Activated naive CD8-positive, alpha-beta T cell (primary cell): ENCODE data around the gene TTLL9.
"Not testable (repeated sequence)": the region's sequence is repeated elsewhere in the genome, so short reads cannot be mapped to it uniquely, and the experiment has no call there.

Experiments used
- H3K27ac Mint-ChIP-seq: one replicate; pipeline ENCODE4 v1.8.0; 2021; ENCODE audit warnings: mixed read lengths
- H3K27me3 Mint-ChIP-seq: one replicate; pipeline ENCODE4 v1.8.0; 2021; ENCODE audit warnings: mixed read lengths
- H3K36me3 Mint-ChIP-seq: one replicate; pipeline ENCODE4 v1.8.0; 2021; ENCODE audit warnings: mixed read lengths
- H3K4me1 Mint-ChIP-seq: one replicate; pipeline ENCODE4 v1.8.0; 2021; ENCODE audit warnings: low read depth, mixed read lengths
- H3K4me3 Mint-ChIP-seq: one replicate; pipeline ENCODE4 v1.8.0; 2021; ENCODE audit warnings: mild to moderate bottlenecking, mixed read lengths
- H3K9me3 Mint-ChIP-seq: one replicate; pipeline ENCODE4 v1.8.0; 2021; ENCODE audit warnings: low read depth, mixed read lengths

The TTLL9 gene, protein sequence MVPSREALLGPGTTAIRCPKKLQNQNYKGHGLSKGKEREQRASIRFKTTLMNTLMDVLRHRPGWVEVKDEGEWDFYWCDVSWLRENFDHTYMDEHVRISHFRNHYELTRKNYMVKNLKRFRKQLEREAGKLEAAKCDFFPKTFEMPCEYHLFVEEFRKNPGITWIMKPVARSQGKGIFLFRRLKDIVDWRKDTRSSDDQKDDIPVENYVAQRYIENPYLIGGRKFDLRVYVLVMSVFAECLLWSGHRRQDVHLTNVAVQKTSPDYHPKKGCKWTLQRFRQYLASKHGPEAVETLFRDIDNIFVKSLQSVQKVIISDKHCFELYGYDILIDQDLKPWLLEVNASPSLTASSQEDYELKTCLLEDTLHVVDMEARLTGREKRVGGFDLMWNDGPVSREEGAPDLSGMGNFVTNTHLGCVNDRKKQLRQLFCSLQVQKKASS

GRCh38 chr20:31869942-31870725, at the start of gene TTLL9, which contains the start of gene DUSP15:
Gene TTLL9 (plus strand): TSS chr20:31870634. CDS start chr20:31871127, 493 bp downstream.
Gene DUSP15 (minus strand): TSS chr20:31870527. CDS start chr20:31870337, 190 bp downstream.
- peak within 1 kb of the TSS; percentile 90 for H3K4me3 Mint-ChIP-seq
- H3K36me3 Mint-ChIP-seq: peaks cover 2% of the 10 kb centered on the region
- H3K9me3 Mint-ChIP-seq: no peaks in the 10 kb centered on the region
- peak within 1 kb of the TSS; percentile 19 for H3K27ac Mint-ChIP-seq
- H3K27me3 Mint-ChIP-seq: peaks cover 14% of the 10 kb centered on the region
- H3K4me1 Mint-ChIP-seq: peaks cover 8% of the 10 kb centered on the region

- H3K27me3 Mint-ChIP-seq: no peaks in the 10 kb centered on the region
- H3K36me3 Mint-ChIP-seq: no peaks in the 10 kb centered on the region
- no peaks in the 10 kb centered on the region for H3K9me3 Mint-ChIP-seq
- no peaks in the 10 kb centered on the region for H3K4me1 Mint-ChIP-seq
- no peak overlapping the region for H3K4me3 Mint-ChIP-seq
- no peak overlapping the region for H3K27ac Mint-ChIP-seq
These were observed 49.0 kb upstream of the TTLL9 start for GRCh38 chr20:31821427-31821826.

- H3K27ac Mint-ChIP-seq: no peak overlapping the region
- H3K4me1 Mint-ChIP-seq: no peaks in the 10 kb centered on the region
- H3K9me3 Mint-ChIP-seq: no peaks in the 10 kb centered on the region
- no peak overlapping the region for H3K4me3 Mint-ChIP-seq
- H3K36me3 Mint-ChIP-seq: no peaks in the 10 kb centered on the region
- H3K27me3 Mint-ChIP-seq: no peaks in the 10 kb centered on the region
These were observed 47.8 kb upstream of the TTLL9 start for GRCh38 chr20:31822421-31823330.

- Mint-ChIP-seq H3K4me1 (no peaks in the 10 kb centered on the region), H3K36me3 (no peaks in the 10 kb centered on the region), H3K4me3 (no peak overlapping the region), H3K27me3 (no peaks in the 10 kb centered on the region), H3K9me3 (no peaks in the 10 kb centered on the region), H3K27ac (no peak overlapping the region)
These were observed 46.9 kb upstream of the TTLL9 start for GRCh38 chr20:31823360-31824124.

- no peaks in the 10 kb centered on the region for H3K36me3 Mint-ChIP-seq
- H3K27me3 Mint-ChIP-seq: no peaks in the 10 kb centered on the region
- no peak overlapping the region for H3K27ac Mint-ChIP-seq
- H3K4me3 Mint-ChIP-seq: no peak overlapping the region
- H3K4me1 Mint-ChIP-seq: no peaks in the 10 kb centered on the region
- no peaks in the 10 kb centered on the region for H3K9me3 Mint-ChIP-seq
These were observed 46.3 kb upstream of the TTLL9 start for GRCh38 chr20:31824125-31824485.

GRCh38 chr20:31824554-31825313, 45.7 kb upstream of the TTLL9 start:
- Mint-ChIP-seq H3K4me3 (no peak overlapping the region), H3K27me3 (no peaks in the 10 kb centered on the region), H3K9me3 (no peaks in the 10 kb centered on the region), H3K27ac (no peak overlapping the region), H3K4me1 (no peaks in the 10 kb centered on the region), H3K36me3 (no peaks in the 10 kb centered on the region)

DNA sequence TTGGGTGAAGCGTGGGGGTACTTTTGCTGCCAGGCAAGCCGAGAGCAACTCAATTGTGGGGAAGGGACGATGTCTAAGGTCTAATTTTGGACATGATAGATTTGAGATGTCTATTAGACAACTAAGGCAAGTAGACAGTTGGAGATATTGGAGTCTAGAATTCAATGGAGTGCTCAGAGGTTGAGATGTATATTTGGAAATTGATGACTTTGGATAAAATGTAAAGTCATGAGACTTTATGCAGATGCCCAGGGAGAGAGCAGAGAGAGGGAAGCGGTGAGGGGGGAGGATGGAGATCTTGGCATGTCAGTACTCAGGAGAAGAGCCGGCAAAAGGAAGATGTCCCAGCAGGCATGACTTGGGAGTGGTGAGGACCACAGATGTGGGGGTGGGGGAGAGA, 44.4 kb upstream of the TTLL9 start:
- no peaks in the 10 kb centered on the region for H3K4me1 Mint-ChIP-seq
- H3K9me3 Mint-ChIP-seq: no peaks in the 10 kb centered on the region
- H3K27ac Mint-ChIP-seq: no peak overlapping the region
- H3K36me3 Mint-ChIP-seq: no peaks in the 10 kb centered on the region
- H3K4me3 Mint-ChIP-seq: no peak overlapping the region
- no peaks in the 10 kb centered on the region for H3K27me3 Mint-ChIP-seq

- Mint-ChIP-seq H3K4me1 (no peaks in the 10 kb centered on the region), H3K36me3 (no peaks in the 10 kb centered on the region), H3K9me3 (no peaks in the 10 kb centered on the region), H3K27me3 (no peaks in the 10 kb centered on the region), H3K27ac (no peak overlapping the region), H3K4me3 (no peak overlapping the region)
These were observed 43.4 kb upstream of the TTLL9 start for GRCh38 chr20:31827059-31827458.

DNA sequence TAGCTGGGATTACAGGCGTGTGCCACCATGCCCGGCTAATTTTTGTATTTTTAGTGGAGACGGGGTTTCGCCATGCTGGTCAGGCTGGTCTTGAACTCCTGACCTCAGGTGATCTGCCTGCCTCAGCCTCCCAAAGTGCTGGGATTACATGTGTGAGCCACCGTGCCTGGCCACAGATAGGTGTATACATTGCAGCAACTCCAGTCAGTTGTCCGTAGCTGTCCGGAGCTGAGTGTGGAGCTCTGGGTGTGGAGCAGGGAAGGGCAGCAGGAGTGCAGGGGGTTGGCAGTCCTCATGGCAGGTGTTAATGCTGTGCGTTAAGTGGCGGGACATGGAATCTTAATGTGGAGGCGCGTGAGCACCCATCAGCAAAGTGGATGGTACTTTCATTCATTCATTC, 42.4 kb upstream of the TTLL9 start:
- not testable (repeated sequence) for H3K4me3 Mint-ChIP-seq, H3K4me1 Mint-ChIP-seq, H3K27ac Mint-ChIP-seq, H3K36me3 Mint-ChIP-seq, H3K27me3 Mint-ChIP-seq, H3K9me3 Mint-ChIP-seq

- Mint-ChIP-seq H3K4me3 (no peak overlapping the region), H3K4me1 (no peaks in the 10 kb centered on the region), H3K27ac (no peak overlapping the region), H3K27me3 (no peaks in the 10 kb centered on the region), H3K36me3 (no peaks in the 10 kb centered on the region), H3K9me3 (no peaks in the 10 kb centered on the region)
These were observed 40.7 kb upstream of the TTLL9 start for GRCh38 chr20:31829731-31830130.

DNA sequence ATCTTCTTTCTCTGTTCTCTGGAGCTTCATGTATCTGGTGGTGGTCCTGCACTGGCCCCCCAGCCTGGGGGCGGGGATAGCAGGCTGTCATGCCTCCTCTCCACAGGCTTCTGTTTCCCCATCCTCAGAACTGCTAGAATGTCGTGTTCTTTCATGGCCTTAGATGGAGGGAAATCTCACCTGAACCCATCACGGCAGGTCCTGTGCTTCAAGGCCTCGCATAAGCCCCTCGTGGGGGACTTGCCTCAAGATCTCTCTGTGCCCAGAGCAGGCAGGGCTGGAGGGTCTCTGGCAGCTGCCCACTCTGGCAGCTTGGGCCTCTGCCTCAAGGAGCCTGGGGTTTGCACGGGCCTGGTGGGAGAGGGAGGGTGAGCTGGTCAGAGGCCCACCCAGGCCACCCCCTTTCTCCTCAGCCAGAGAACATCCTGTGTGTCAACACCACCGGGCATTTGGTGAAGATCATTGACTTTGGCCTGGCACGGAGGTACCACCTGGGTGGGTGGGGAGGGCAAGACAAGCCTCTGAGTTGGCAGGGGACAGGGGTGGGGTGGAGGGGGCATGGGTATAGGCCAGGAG, 39.9 kb upstream of the TTLL9 start:
- H3K27ac Mint-ChIP-seq: no peak overlapping the region
- no peaks in the 10 kb centered on the region for H3K36me3 Mint-ChIP-seq
- no peaks in the 10 kb centered on the region for H3K4me1 Mint-ChIP-seq
- no peaks in the 10 kb centered on the region for H3K27me3 Mint-ChIP-seq
- no peaks in the 10 kb centered on the region for H3K9me3 Mint-ChIP-seq
- H3K4me3 Mint-ChIP-seq: no peak overlapping the region

DNA sequence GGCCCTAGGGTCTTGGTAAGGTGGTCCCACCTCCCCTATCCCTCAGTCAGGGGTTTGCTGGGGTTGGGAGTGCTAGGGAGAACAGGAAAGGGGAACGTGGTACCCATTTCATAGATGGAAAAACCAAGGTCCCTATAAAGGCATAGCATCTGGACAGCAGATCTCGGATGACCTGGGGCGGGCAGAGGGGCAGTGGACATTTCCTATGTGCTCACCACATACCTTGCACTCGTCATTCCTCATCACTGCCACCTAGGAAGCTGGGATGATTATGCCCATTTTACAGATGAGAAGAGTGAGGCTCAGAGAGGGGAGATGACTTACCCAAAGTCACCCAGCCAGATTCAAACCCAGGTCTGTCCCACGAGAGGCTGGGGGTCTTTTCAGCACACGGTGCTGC, 39.2 kb upstream of the TTLL9 start:
- H3K27me3 Mint-ChIP-seq: no peaks in the 10 kb centered on the region
- no peaks in the 10 kb centered on the region for H3K36me3 Mint-ChIP-seq
- H3K4me1 Mint-ChIP-seq: no peaks in the 10 kb centered on the region
- no peak overlapping the region for H3K27ac Mint-ChIP-seq
- H3K9me3 Mint-ChIP-seq: no peaks in the 10 kb centered on the region
- no peak overlapping the region for H3K4me3 Mint-ChIP-seq

GRCh38 chr20:31831771-31832306, 38.6 kb upstream of the TTLL9 start:
- Mint-ChIP-seq H3K9me3 (no peaks in the 10 kb centered on the region), H3K27ac (no peak overlapping the region), H3K36me3 (no peaks in the 10 kb centered on the region), H3K27me3 (no peaks in the 10 kb centered on the region), H3K4me1 (no peaks in the 10 kb centered on the region), H3K4me3 (no peak overlapping the region)
